HG03060 (cell line): Measurements from ENCODE around the gene ZFX.

ENCODE experiments used
- ATAC-seq: cut with Tn5 transposase; IDR thresholded peaks from one replicate; pipeline ENCODE4 v1.9.1; 2021; ENCODE audit warnings: low read depth, moderate number of reproducible peaks; ENCODE audit not compliant: unreplicated experiment

Gene ZFX

GRCh38 chrX:24198101-24198500 lies 48.6 kb downstream of the ZFX start:
- no peak for ATAC-seq

GRCh38 chrX:24200133-24200532 lies 50.6 kb downstream of the ZFX start:
- no peak for ATAC-seq

DNA sequence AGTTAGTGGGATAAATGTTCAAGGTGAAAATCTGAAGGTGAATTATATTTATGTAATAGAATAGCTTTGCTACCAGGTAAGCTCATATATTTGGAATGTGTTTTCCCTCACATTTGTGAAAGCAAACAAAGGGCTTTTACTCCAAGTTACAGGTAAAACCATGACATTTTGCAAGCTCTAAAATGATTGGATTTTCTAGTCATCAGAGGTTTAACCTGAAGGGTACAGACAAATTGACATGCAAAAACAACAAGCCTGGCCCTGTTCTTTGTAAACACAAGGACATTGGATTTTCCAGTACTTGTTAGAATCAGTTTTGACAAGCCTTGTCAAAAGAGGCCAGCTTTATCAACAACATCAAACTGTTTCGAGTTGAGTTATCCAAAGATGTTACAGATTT lies 51.7 kb downstream of the ZFX start:
- no peak for ATAC-seq

- ATAC-seq = no peak
Observed at GRCh38 chrX:24202465-24203031, 53.0 kb downstream of the ZFX start.

DNA sequence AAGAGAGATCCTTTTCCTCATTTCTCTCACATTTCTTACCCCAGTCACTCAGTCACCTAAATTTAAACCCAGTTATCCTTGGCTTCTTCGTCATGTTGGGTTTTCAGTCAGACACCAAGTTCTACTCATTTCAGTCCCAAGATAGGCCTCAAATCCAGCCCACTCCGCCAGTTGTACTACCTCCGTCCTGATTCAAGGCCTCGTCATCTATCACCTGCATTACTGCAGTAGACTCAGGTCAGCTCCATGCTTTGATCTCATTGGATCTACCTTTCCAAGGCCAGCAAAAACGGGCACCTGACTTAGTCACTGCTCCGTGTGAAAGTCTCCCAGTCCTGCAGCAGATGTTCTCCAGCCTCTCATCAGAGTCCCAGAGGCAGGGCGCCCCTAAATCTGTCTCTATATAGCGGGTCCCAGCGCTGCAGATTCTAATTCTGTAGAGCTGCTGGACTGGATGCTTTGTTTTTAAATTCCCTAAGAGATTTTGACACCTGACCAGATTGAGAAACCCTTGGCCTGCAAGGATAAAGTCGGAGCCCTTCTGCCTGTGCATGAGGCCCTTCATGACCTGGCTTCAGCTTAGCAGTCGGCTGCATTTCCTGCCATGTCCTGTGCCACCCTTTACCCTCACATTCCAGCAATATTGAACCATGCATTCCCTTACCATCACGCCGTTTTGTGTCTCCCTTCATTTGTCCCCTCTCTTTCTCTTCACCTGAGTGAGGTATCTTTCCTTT lies 53.7 kb downstream of the ZFX start:
- ATAC-seq = no peak

GRCh38 chrX:24204331-24204730 lies 54.8 kb downstream of the ZFX start:
- ATAC-seq = no peak

DNA sequence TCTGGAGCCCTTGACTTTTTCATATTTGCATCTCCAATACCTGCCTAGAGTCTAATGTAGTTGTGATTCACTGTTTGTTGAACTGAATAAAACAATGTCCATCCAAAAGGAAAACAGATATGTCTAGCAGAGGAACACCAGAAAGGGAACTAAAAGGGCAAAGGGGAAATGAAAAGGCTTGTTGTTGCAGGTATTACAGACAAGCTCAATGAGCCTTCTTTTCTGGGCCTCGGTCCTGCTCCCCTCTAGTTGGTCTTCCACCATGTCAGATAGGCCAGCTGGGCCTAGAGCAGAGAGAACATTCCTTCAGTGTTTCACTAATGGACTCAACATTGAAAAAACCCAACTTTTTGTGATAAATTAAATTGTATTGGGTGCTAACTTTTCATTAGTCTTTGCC lies 55.4 kb downstream of the ZFX start:
- no peak for ATAC-seq

GRCh38 chrX:24207826-24208225 lies 58.3 kb downstream of the ZFX start:
- ATAC-seq = no peak

GRCh38 chrX:24208496-24209240 lies 59.1 kb downstream of the ZFX start:
- ATAC-seq = no peak

DNA sequence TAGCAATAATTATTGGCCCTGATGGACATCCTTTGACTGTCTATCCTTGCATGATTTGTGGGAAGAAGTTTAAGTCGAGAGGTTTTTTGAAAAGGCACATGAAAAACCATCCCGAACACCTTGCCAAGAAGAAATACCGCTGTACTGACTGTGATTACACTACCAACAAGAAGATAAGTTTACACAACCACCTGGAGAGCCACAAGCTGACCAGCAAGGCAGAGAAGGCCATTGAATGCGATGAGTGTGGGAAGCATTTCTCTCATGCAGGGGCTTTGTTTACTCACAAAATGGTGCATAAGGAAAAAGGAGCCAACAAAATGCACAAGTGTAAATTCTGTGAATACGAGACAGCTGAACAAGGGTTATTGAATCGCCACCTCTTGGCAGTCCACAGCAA lies 60.7 kb downstream of the ZFX start:
- no peak for ATAC-seq

GRCh38 chrX:24214568-24214967 lies 65.0 kb downstream of the ZFX start:
- ATAC-seq = no peak

GRCh38 chrX:24215272-24215671 lies 65.7 kb downstream of the ZFX start:
- no peak for ATAC-seq

DNA sequence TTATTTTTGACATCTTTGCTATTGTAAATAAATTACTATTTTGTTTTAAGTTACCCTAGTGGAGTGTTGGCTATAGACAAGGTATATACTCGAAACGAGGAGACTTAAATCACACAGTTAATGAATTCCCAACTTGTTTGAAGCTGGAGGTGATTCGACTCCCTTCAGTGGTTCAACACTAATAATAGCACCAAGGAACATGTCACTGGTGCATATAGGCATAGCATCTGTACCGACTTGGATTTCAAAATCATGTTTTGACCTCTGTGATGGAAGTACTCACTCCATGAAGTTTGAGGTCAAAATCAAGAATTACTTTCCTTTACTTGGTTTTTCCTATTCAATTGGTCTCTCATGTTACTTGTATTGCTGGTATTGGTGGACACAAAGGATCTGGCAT lies 66.5 kb downstream of the ZFX start:
- ATAC-seq = no peak

- no peak for ATAC-seq
Observed at GRCh38 chrX:24216827-24217226, 67.3 kb downstream of the ZFX start.

GRCh38 chrX:24219320-24219719 lies 69.8 kb downstream of the ZFX start:
- no peak for ATAC-seq

GRCh38 chrX:24221872-24222271 lies 72.3 kb downstream of the ZFX start:
- no peak for ATAC-seq

DNA sequence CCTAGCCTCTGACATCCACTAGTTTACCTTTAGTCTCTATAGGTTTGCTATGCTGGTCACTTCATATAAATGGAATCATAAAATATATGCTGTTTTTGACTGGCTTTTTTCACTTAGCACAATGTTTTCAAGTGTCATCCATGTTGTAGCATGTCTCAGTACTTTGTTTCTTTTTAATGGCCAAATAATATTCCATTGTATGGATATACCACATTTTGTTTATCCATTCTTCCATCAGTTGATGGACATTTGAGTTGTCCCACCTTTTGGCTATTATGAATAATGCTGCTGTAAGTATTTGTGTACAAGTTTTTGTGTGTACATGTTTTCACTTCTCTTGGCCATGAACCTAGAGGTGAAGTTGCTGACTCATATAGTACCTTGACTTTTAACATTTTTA lies 75.7 kb downstream of the ZFX start:
- ATAC-seq = no peak

GRCh38 chrX:24226176-24226575 lies 76.6 kb downstream of the ZFX start:
- ATAC-seq = no peak

DNA sequence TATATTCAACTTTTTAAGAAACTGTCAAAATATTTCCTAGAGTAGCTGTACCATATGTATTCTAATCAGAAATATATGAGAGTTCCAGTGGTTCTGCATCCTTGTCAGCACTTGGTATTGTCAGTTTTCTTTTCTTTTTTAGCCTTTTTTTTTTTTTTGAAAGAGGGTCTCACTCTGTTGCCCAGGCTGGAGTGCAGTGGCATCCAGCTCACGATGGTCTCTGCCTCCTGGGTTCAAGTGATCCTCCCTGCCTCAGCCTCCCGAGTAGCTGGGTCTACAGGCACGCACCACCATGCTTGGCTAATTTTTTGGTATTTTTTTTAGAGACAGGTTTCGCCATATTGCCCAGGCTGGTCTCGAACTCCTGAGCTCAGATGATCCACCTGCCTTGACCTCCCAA lies 79.1 kb downstream of the ZFX start:
- no peak for ATAC-seq

GRCh38 chrX:24229400-24229879 lies 79.9 kb downstream of the ZFX start:
- ATAC-seq = no peak

GRCh38 chrX:24229976-24230375 lies 80.4 kb downstream of the ZFX start:
- no peak for ATAC-seq

DNA sequence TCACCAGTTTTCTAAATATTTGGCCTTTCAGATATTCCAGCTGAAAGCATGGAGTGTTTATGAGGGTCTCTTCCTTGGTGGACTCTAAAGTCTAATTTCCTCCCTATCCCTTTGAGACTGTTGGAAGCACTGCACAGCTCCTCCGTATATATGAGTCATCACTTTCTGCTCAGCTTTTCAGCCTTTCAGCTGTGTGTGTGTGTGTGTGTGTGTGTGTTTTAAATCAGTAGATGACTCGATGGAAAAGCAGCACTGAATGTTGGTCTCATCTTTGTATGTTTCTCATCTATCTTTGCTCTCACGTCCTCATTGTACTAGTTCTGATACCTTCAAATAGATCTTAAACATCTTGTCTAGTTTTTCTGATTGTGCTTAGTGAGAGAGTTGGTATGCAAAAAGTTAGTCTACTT lies 81.6 kb downstream of the ZFX start:
- ATAC-seq = no peak
